SK-N-SH (cell line): ENCODE results near the gene PIGC. TPM values are rescaled to one million over a fixed set of nuclear protein-coding genes. Genes with fewer than 3 reads are reported as not detected.

Experiments
- CTCF ChIA-PET: fragments of 300-600, 350-600 bp; formaldehyde crosslinking; extraction: SDS; loops from one replicate; lab custom pipeline; 2021; lab: Yijun Ruan, JAX
- POLR2A ChIA-PET: fragments of 350-600 bp; sonication (Branson Sonifier 250); formaldehyde crosslinking; extraction: SDS; loops from one replicate; lab custom pipeline; 2020; ENCODE audit warnings: antibody characterized with exemption, inconsistent platforms; lab: Yijun Ruan, JAX
- DNase-seq: peaks from one replicate; pipeline ENCODE4 v3.0.0; 2012
- H2AFZ ChIP-seq: fragments of 200-600 bp; sonication (generic); 2 replicates; pipeline ENCODE4 v1.8.1; 2016; ENCODE audit warnings: antibody characterized with exemption, mild to moderate bottlenecking, low read depth
- H3F3A ChIP-seq: fragments of 200-600 bp; sonication (generic); replicated peaks from 2 replicates; pipeline ENCODE3; 2016; ENCODE audit warnings: antibody characterized with exemption, mild to moderate bottlenecking; ENCODE audit not compliant: insufficient read depth
- H3K27ac ChIP-seq, 2 experiments: fragments of 200-500 bp in 1 of 2; fragments of 200-600 bp in 1 of 2; sonication (Bioruptor generic) in 1 of 2; sonication (generic), shearing (Covaris generic) in 1 of 2; 2 replicates each; pipeline versions ENCODE4 v1.5.1 to v1.6.1; 2014 to 2016; ENCODE audit warnings: low read depth in 2 of 2, inconsistent platforms in 1 of 2, low read length in 1 of 2, mild to moderate bottlenecking in 1 of 2, mixed read lengths in 1 of 2
- H3K27me3 ChIP-seq: fragments of 200-600 bp; sonication (generic), shearing (Covaris generic); 2 replicates; pipeline ENCODE4 v1.6.1; 2016; ENCODE audit warnings: mixed run types; ENCODE audit not compliant: insufficient read depth
- H3K36me3 ChIP-seq, 2 experiments: fragments of 200-500 bp in 1 of 2; fragments of 200-600 bp in 1 of 2; sonication (Bioruptor generic) in 1 of 2; sonication (generic) in 1 of 2; replicated peaks in 1 of 2; 2 replicates each; pipeline versions ENCODE3 to v1.5.1; 2014 to 2016; ENCODE audit warnings: low read length in 1 of 2, mild to moderate bottlenecking in 1 of 2; ENCODE audit not compliant: insufficient read depth in 2 of 2, control insufficient read depth in 1 of 2
- H3K4me1 ChIP-seq, 2 experiments: fragments of 200-500 bp in 1 of 2; fragments of 200-600 bp in 1 of 2; sonication (Bioruptor generic) in 1 of 2; sonication (generic), shearing (Covaris generic) in 1 of 2; 2 replicates each; pipeline versions ENCODE4 v1.5.1 to v1.6.1; 2014 to 2016; ENCODE audit warnings: low read depth in 1 of 2, low read length in 1 of 2, mixed run types in 1 of 2; ENCODE audit not compliant: insufficient read depth in 2 of 2, control insufficient read depth in 1 of 2
- H3K4me2 ChIP-seq: fragments of 200-600 bp; sonication (generic), shearing (Covaris generic); 2 replicates; pipeline ENCODE4 v1.6.1; 2017; ENCODE audit warnings: mixed run types
- H3K4me3 ChIP-seq, 2 experiments: fragments of 200-500 bp in 1 of 2; fragments of 200-600 bp in 1 of 2; sonication (Bioruptor generic) in 1 of 2; sonication (generic), shearing (Covaris generic) in 1 of 2; 2 replicates each; pipeline versions ENCODE4 v1.5.1 to v1.8.1; 2014 to 2016; ENCODE audit warnings: low read depth in 2 of 2, inconsistent platforms in 1 of 2, low read length in 1 of 2, mild to moderate bottlenecking in 1 of 2, mixed read lengths in 1 of 2, moderate library complexity in 1 of 2
- H3K79me2 ChIP-seq: fragments of 200-600 bp; sonication (generic); 2 replicates; pipeline ENCODE4 v1.8.1; 2017; ENCODE audit warnings: mild to moderate bottlenecking; ENCODE audit not compliant: insufficient read depth
- H3K9ac ChIP-seq: fragments of 200-600 bp; sonication (generic); 2 replicates; pipeline ENCODE4 v1.6.1; 2017; ENCODE audit warnings: mixed run types
- H3K9me2 ChIP-seq: fragments of 200-600 bp; sonication (generic); 2 replicates; pipeline ENCODE4 v1.6.1; 2017; ENCODE audit warnings: mixed run types
- H3K9me3 ChIP-seq: fragments of 200-600 bp; sonication (generic); 2 replicates; pipeline ENCODE4 v1.6.1; 2017; ENCODE audit warnings: mixed run types, mild to moderate bottlenecking, moderate library complexity
- H4K20me1 ChIP-seq: fragments of 200-600 bp; sonication (generic); 2 replicates; pipeline ENCODE4 v1.6.1; 2017; ENCODE audit warnings: mild to moderate bottlenecking, mixed run types; ENCODE audit not compliant: insufficient read depth
- CHD2 ChIP-seq: fragments of 150-350 bp; IDR thresholded peaks from 2 replicates; pipeline ENCODE4 v1.6.1; 2018; ENCODE audit warnings: low read length; ENCODE audit not compliant: partially characterized antibody
- ELF1 ChIP-seq: IDR thresholded peaks from 2 replicates; pipeline ENCODE4 v1.4.0; 2012
- EP300 ChIP-seq, 2 experiments: IDR thresholded peaks; 2 replicates each; pipeline versions ENCODE4 v1.4.0 to v1.6.1; 2012; ENCODE audit warnings: borderline replicate concordance in 1 of 2, low read depth in 1 of 2, low read length in 1 of 2
- EZH2phosphoT487 ChIP-seq: fragments of 200-600 bp; sonication (generic); IDR thresholded peaks from 2 replicates; pipeline ENCODE4 v1.6.1; 2017; ENCODE audit warnings: low read depth, mixed run types, mild to moderate bottlenecking, antibody characterized with exemption, moderate library complexity, borderline replicate concordance
- FOXJ3 ChIP-seq: sonication (generic); formaldehyde crosslinking; IDR thresholded peaks from 2 replicates; pipeline ENCODE4 v1.5.1; 2020; ENCODE audit warnings: mild to moderate bottlenecking, missing genetic modification reagents
- GATA2 ChIP-seq: sonication (generic); formaldehyde crosslinking; IDR thresholded peaks from 2 replicates; pipeline ENCODE4 v1.5.0; 2020; ENCODE audit warnings: mild to moderate bottlenecking, missing genetic modification reagents
- IRF3 ChIP-seq: fragments of 150-350 bp; IDR thresholded peaks from 2 replicates; pipeline ENCODE4 v1.6.1; 2016; ENCODE audit warnings: mild to moderate bottlenecking, low read depth, low read length
- JUND ChIP-seq: IDR thresholded peaks from 2 replicates; pipeline ENCODE4 v1.4.0; 2012
- MEF2A ChIP-seq: IDR thresholded peaks from 2 replicates; pipeline ENCODE4 v1.4.0; 2012; ENCODE audit warnings: low read depth, borderline replicate concordance
- NFIC ChIP-seq: IDR thresholded peaks from 2 replicates; pipeline ENCODE4 v1.4.0; 2012; ENCODE audit warnings: borderline replicate concordance
- RAD21 ChIP-seq: IDR thresholded peaks from 2 replicates; pipeline ENCODE4 v1.6.1; 2012; ENCODE audit warnings: mild to moderate bottlenecking, low read length
- RCOR1 ChIP-seq: fragments of 150-350 bp; IDR thresholded peaks from 2 replicates; pipeline ENCODE4 v1.6.1; 2017; ENCODE audit warnings: antibody characterized with exemption, low read length
- RFX5 ChIP-seq: IDR thresholded peaks from 2 replicates; pipeline ENCODE4 v1.6.1; 2012; ENCODE audit warnings: mild to moderate bottlenecking, improper control_type of control experiment, low read length
- TCF12 ChIP-seq: IDR thresholded peaks from 2 replicates; pipeline ENCODE4 v1.4.0; 2012
- TEAD4 ChIP-seq: IDR thresholded peaks from 2 replicates; pipeline ENCODE4 v1.4.0; 2012; ENCODE audit warnings: mild to moderate bottlenecking, borderline replicate concordance; ENCODE audit not compliant: insufficient read depth
- USF2 ChIP-seq: fragments of 150-350 bp; IDR thresholded peaks from 2 replicates; pipeline ENCODE4 v1.6.1; 2017; ENCODE audit warnings: antibody characterized with exemption, low read length, low read depth, borderline replicate concordance
- WGBS: methylation state at CpG from one replicate; pipeline ENCODE4 v1.1.6; 2017; ENCODE audit warnings: low lambda C conversion rate; 5-methylcytosine and 5-hydroxymethylcytosine counted together
- polyA plus RNA-seq, 3 experiments: library from polyadenylated mRNA; depleted of rRNA; stranded (reverse); fragments of >200 nt; gene quantifications; 2 replicates each; pipeline ENCODE4 v1.2.3, GENCODE V29; 2012
- TF ChIP-seq, protein P1 (sequence below): fragments of 200-600 bp; sonication (generic); IDR thresholded peaks from 2 replicates; pipeline ENCODE4 v1.6.1; 2017; ENCODE audit warnings: antibody characterized with exemption, mild to moderate bottlenecking, moderate library complexity

The PIGC gene
- polyA plus RNA-seq, 1 of the 3 experiments (the other 2 are of a cell fraction): 20.6 TPM

DNA sequence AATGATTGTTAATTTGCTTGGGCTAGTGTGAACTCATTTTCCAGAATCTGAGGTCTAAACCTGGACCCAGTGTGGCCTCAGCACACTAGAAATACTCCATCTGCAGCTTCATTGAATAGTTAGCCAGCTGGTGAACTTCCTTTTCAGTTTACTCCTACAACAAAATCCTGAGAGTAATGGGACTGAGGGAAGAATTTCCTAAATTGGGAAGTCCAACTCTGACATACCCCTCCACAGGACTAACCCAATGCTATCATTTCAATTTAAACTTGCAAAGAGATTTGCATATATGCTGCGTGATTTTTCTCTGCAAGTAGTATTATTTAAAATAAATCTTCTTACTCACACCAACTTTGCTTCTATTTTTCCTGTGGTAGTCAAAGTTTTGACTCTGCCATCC, 27.8 kb upstream of the PIGC start:
- no peak overlapping the region for H3K27ac ChIP-seq
- H3K9me2 ChIP-seq: no peaks in the 10 kb centered on the region
- CTCF ChIA-PET: interaction anchor here (1.4 kb wide), 1 partner anchor 19 kb away, joined by 4 read pairs; no protein-coding TSS in a partner anchor
- no peaks in the 10 kb centered on the region for H3K27me3 ChIP-seq
- no peaks in the 10 kb centered on the region for H3K79me2 ChIP-seq
- H3K4me3 ChIP-seq: no peak overlapping the region
- no peak overlapping the region for H2AFZ ChIP-seq
- no peak for DNase-seq
- no peaks in the 10 kb centered on the region for H3F3A ChIP-seq
- TF ChIP-seq, protein P1, sequence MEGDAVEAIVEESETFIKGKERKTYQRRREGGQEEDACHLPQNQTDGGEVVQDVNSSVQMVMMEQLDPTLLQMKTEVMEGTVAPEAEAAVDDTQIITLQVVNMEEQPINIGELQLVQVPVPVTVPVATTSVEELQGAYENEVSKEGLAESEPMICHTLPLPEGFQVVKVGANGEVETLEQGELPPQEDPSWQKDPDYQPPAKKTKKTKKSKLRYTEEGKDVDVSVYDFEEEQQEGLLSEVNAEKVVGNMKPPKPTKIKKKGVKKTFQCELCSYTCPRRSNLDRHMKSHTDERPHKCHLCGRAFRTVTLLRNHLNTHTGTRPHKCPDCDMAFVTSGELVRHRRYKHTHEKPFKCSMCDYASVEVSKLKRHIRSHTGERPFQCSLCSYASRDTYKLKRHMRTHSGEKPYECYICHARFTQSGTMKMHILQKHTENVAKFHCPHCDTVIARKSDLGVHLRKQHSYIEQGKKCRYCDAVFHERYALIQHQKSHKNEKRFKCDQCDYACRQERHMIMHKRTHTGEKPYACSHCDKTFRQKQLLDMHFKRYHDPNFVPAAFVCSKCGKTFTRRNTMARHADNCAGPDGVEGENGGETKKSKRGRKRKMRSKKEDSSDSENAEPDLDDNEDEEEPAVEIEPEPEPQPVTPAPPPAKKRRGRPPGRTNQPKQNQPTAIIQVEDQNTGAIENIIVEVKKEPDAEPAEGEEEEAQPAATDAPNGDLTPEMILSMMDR: no peak
- TF ChIP-seq ELF1 (no peak), EP300 (IDR thresholded peaks at IDR 0.05; ENCODE audit: borderline replicate concordance in 1 of 2, low read depth in 1 of 2, low read length in 1 of 2) (no peak), MEF2A (no peak), USF2 (no peak), RAD21 (no peak), IRF3 (no peak), FOXJ3 (CRISPR knock-in tag) (no peak), EZH2phosphoT487 (no peak), GATA2 (no peak), RCOR1 (no peak)
- H3K9me3 ChIP-seq: no peaks in the 10 kb centered on the region
- WGBS: 100% methylated on average over 1 of the region's 1 CpG
- H3K4me1 ChIP-seq: peaks cover 0 to 3% of the 10 kb centered on the region in 2 experiments; a peak in 2 of 4 replicates
- POLR2A ChIA-PET: no interaction called here
- no peak overlapping the region for H3K4me2 ChIP-seq
- no peaks in the 10 kb centered on the region for H3K36me3 ChIP-seq
- no peak overlapping the region for H3K9ac ChIP-seq
- no peaks in the 10 kb centered on the region for H4K20me1 ChIP-seq

GRCh38 chr1:172470149-172470548, 26.3 kb upstream of the PIGC start:
- ChIA-PET CTCF (no interaction called here), POLR2A (no interaction called here)
- no peaks in the 10 kb centered on the region for H3K79me2 ChIP-seq

More at GRCh38 chr1:172470149-172470548, 26.3 kb upstream of the PIGC start:
- Histone ChIP-seq H3K27me3 (no peaks in the 10 kb centered on the region), H3K27ac (no peak overlapping the region), H3K4me2 (no peak overlapping the region), H3K9me3 (no peaks in the 10 kb centered on the region), H4K20me1 (no peaks in the 10 kb centered on the region), H3K36me3 (no peaks in the 10 kb centered on the region), H3F3A (no peaks in the 10 kb centered on the region), H3K9me2 (no peaks in the 10 kb centered on the region), H2AFZ (no peak overlapping the region), H3K9ac (no peak overlapping the region), H3K4me1 (no peaks in the 10 kb centered on the region; a peak in 1 of 4 replicates), H3K4me3 (no peak overlapping the region)
- WGBS: 46% methylated on average over 2 of the region's 2 CpGs
- TF ChIP-seq, protein P1: no peak
- no peak for TF ChIP-seq CHD2
- no peak for TF ChIP-seq JUND
- TF ChIP-seq TEAD4: no peak
- no peak for TF ChIP-seq TCF12
- TF ChIP-seq NFIC: no peak
- TF ChIP-seq RFX5: no peak
- DNase-seq: no peak
